GM15510 (cell line): ENCODE results near the gene MTIF2.

Experiments used
- POLR2A ChIP-seq: IDR thresholded peaks from 3 replicates; pipeline ENCODE4 v1.6.1; 2011; ENCODE audit warnings: borderline replicate concordance; ENCODE audit not compliant: insufficient read length; ENCODE audit errors: extremely low read depth

MTIF2 gene

DNA sequence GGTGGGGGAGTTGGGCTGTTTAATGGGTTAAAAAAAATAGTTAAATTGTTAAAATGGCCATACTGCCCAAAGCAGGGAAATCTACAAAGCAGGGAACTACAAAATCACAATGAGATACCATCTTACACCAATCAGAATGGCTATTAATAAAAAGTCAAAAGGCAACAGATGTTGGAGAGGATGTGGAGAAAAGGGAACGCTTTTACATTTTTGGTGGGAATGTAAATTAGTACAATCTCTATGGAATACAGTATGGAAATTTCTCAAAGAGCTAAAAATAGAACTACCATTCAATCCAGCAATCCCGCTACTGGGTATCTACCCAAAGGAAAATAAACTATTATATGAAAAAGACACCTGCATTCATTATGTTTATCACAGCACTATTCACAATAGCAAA lies 64.1 kb downstream of the MTIF2 start:
- no peak for TF ChIP-seq POLR2A

DNA sequence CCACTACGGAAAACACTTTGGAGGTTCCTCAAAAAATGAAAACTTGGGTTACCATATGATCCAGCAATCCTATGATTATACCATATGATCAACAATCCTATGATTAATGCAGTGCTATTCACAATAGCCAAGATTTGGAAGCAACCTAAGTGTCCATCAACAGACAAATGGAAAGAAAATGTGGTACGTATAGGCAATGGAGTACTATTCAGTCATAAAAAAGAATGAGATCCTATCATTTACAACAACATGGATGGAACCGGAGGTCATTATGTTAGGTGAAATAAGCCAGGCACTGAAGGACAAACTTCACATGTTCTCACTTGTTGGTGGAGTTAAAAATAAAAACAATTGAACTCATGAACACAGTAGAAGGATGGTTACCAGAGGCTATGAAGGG lies 64.5 kb downstream of the MTIF2 start:
- no peak for TF ChIP-seq POLR2A

DNA sequence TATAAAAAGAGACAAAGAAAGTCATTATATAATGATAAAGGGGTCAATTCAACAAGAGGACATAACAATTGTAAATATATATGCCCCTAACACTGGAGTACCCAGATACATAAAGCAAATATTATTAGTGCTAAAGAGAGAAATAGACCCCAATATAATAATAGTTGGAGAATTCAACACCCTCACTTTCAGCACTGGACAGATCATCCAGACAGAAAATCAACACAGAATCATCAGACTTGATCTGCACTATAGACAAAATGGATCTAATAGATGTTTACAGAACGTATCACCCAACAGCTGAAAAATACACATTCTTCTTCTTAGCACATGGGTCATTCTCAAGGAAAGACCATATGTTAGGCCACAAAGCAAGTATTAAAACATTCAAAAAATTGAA lies 68.6 kb downstream of the MTIF2 start:
- TF ChIP-seq POLR2A: no peak

DNA sequence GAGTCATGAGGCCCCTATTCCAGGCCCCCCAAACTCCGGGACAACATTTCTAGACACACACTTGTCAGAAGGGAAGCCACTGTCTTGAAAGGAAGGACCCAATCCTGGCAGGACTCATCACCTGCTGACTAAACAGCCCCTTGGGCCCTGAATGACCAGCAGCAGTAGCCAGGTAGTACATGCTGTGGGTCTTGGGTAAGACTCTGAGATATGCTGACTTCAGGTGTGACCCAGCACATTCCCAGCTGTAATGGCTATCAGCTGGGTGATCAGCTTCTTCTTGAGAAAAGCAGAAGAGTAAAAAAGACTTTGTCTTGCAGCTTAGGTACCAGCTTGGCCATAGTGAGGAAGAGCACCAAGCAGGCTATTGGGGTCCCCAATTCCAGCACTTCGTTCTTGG lies 72.5 kb downstream of the MTIF2 start:
- TF ChIP-seq POLR2A: no peak
